Activated gamma-delta T cell treated with Interleukin-2 at 50 U/mL for 16 hours (primary cell): Measurements from ENCODE around the gene GABRA5.
"Not testable (repeated sequence)": the region's sequence is repeated elsewhere in the genome, so short reads cannot be mapped to it uniquely, and the experiment has no call there.

Source experiments
- DNase-seq: peaks from one replicate; pipeline ENCODE4 v3.0.0-alpha.2; 2020

Gene GABRA5

DNA sequence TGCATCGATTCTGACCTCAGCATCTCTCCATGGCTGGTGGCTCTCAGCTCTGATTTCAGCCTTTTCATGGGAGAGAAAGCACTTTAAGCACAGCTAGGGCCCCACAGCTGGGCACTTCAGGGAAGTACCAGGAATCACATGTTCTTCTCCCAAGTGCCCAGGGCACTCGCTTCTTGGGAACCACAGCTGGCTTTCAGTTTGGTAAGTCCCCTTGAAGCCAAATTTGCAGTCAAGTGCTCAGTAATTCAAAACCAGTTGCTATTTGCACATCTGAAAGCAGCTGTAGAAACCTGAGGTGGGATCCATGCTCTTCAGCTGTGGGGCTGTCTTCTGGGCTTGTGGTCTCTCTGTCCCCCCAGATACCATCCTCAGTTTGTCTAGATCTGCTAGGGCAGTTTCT, 12.8 kb downstream of the GABRA5 start:
- DNase-seq: no peak

DNA sequence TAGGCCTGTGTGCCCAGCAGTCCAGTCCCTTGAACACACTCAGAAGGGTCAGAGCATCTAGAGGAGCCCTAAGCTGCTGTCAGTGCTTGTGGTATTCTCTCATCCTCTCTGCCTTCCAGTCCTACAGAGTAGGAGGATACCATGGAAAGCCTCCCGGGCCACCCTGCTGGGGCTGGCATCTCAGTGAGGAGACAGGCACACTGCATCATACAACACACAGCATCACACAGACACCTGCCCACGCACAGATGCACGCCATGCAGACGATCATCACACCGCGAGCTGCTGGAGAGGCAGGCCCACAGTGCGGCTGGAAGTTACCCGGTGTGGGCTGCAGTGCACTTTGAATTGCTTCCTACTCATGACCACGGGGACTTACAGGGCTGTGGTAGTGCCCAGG, 15.2 kb downstream of the GABRA5 start:
- DNase-seq: no peak

- DNase-seq: no peak
Measured at GRCh38 chr15:26882616-26883365, 15.9 kb downstream of the GABRA5 start.

DNA sequence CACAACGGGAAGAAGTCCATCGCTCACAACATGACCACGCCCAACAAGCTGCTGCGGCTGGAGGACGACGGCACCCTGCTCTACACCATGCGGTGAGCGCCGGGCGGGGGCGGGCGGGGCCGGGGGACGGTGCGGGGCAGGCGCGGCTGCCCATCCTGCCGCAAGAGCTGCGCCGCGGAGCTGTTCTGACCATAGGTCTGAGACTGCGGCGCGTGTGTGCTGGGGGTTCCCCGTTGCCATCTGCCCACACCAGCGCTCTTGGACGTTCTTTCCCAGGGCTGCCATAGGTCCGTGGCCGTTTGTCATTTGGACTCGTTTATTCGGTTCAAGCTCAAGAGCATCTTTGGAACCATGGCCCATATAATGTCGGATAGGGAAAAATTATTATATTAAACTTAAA, 16.6 kb downstream of the GABRA5 start:
- no peak for DNase-seq

DNA sequence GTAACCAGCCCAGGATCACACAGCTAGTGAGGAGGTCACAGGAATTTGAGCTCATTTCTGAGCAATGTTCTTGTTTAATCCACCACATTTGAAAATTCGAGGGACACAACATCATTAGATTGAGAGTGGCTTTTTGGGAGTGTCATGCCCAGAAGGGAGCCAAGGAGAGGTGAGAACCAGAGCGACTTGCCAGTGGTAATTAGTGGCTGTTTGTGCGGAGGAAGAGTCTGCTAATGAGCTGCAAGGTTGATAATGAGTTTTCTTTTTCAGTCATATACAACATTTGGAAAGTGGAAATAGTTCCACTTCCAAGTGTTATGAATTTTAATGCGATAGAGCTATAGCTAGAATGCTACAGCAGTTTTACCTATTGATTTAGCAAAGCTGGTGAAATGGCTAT, 19.7 kb downstream of the GABRA5 start:
- DNase-seq: no peak

GRCh38 chr15:26887926-26888666, 21.2 kb downstream of the GABRA5 start:
- no peak for DNase-seq

DNA sequence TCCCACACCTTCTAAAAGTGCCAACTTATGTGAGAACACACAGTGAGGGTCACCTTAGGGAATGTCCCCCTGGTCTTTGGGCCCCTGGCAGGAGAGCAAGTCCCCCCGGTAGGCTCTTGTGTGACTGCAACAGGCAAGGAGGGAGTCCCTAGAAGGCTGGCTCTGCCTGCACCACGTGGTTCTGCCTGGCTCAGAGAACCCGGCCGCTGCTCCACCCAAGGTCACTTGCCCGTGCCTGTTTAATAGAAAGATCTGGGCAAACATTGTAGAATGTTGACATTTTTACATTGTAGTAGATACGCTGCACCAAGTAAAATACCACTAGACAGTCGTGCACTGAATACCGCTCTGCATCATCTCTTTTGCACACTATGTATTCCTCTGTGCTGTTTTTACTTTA, 21.9 kb downstream of the GABRA5 start:
- DNase-seq: no peak

GRCh38 chr15:26889298-26889898, 22.5 kb downstream of the GABRA5 start:
- DNase-seq: peak; percentile 23

- no peak for DNase-seq
Measured at GRCh38 chr15:26890451-26890850, 23.6 kb downstream of the GABRA5 start.

- DNase-seq: no peak
Measured at GRCh38 chr15:26890988-26891387, 24.1 kb downstream of the GABRA5 start.

DNA sequence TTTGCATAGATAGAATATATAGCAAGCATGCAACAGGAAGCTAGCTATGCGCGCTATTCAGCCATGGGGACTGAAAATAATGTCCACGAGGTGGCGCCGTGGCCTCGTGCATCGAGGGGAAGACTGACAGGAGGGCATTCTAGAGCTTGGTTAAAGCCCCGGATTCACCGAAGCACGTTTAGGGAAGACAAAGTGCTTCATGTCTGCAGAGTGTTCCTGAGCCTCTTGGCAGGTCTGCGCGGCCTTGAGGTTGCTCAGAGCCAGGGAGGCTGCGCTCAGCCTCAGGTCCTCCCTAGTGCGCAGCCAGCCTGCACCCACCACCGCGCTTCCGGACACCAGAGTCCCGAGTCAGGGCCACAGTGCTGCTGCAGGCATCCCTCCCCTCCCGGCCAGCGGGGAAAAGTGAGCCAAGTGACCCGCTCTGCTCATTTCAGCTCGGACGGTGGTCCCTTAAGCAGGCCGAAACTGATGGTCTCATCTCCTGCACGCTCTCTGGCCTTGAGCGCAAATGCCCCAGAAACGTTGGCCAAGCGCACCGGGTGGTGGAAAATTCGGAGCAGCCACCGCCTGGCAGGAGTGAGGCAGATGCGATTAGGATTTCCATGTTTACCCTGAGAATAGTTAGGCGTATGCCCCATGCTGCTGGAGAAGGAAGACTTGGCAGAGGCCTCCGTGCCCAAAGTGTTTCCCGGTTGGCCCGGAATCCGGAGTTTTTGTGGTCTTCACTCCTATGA, 24.8 kb downstream of the GABRA5 start:
- no peak for DNase-seq

DNA sequence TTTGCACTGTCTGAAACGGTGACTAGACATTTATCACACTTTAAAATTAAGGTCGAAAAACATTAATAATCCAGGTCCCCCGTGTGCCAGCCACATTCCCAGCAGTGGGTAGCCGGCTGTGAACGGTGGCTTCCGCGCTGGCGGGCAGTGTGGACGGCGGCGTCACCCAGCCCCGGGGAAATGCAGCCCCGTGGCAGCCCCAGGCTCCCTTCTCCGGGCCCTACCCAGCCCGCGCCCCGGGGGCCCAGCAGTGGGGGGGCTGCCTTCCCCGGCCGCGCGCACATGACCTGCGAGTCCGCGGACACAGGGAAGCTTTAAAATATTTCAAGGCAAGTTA, 25.3 kb downstream of the GABRA5 start:
- DNase-seq: no peak

DNA sequence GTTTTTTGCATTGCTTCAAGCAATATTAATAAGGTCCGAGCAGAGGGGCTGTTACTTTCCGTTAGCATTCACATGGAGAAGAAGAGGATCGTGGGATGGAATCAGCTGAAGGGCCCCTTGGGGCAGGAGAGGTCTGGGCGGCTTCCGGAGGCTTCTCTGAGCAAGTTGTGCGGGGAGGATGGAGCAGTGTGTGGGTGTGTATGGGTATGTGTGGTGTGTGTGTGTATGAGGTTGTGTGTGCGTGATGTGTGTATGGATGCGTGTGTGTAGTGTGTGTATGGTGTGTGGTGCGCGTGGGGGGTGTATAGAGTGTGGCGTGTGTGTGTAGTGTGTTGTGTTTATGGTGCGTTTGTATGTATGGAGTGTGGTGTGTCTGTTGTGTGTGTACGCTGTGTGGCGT, 25.8 kb downstream of the GABRA5 start:
- no peak for DNase-seq

GRCh38 chr15:26893351-26894065, 26.6 kb downstream of the GABRA5 start:
- no peak for DNase-seq

GRCh38 chr15:26894181-26894580, 27.3 kb downstream of the GABRA5 start:
- no peak for DNase-seq

GRCh38 chr15:26895346-26895745, 28.5 kb downstream of the GABRA5 start:
- not testable (repeated sequence) for DNase-seq

- DNase-seq: no peak
Measured at GRCh38 chr15:26899658-26900057, 32.8 kb downstream of the GABRA5 start.

- no peak for DNase-seq
Measured at GRCh38 chr15:26901041-26901440, 34.2 kb downstream of the GABRA5 start.

DNA sequence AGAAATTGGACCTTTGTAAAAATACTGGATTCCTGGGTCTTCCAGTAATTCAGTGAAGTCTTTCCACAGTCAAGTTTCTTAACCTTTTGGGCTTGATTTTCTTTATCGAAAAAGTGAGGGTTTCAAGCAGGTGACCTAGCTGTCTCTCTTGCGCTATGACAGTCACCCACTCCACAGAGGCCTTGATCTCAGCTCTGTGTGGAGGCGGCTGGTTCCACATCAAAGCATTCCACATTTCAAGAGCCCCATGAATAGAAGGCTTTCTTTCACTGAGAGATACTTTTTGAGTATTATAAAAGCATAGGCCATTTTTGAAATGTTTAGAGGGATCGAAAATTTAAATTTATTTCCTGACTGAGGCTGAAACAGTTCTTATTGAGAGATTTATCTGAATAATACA, 43.9 kb downstream of the GABRA5 start:
- DNase-seq: no peak

- no peak for DNase-seq
Measured at GRCh38 chr15:26921433-26921832, 54.6 kb downstream of the GABRA5 start.

- DNase-seq: no peak
Measured at GRCh38 chr15:26926081-26926480, 59.2 kb downstream of the GABRA5 start.

DNA sequence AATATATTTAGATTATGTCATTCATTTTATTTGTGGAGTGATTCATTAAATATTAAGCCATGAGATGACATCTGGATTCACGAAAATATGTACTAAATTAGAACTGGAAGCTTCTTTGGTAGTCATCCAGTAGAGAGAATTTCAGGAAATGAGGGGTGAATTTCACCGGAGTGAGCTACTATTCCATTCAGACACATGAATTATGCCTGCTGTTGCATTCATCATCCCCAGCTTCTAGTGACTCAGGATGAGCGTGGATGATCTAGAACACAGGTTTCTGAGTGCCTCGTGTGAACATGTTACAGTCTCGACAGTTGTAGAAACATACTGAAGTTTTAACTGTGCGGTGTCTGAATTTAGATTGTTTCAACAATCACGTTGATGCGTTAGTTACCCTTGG, 61.2 kb downstream of the GABRA5 start:
- no peak for DNase-seq

DNA sequence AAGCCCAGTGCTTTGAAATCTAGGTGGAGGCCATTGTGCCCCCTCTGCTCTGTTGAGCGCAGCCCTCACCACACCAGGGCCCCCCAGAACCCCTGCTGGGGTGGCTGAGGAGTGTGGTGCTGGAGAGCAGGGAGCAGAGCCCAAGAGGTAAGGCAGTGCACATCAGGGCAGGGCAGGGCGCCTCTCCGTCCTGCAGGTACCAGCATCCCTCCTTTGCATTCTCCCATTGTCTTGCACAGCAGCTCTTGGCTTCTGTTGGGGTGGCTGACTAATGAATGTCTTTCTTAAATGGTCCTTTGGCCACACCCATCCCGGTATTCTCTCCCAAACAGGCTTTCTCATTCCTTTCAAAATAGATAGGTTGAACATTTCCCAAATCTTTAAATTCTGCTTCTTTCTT, 62.7 kb downstream of the GABRA5 start:
- no peak for DNase-seq
